Measurements from ENCODE around the gene BHLHE23.

BHLHE23 gene

DNA sequence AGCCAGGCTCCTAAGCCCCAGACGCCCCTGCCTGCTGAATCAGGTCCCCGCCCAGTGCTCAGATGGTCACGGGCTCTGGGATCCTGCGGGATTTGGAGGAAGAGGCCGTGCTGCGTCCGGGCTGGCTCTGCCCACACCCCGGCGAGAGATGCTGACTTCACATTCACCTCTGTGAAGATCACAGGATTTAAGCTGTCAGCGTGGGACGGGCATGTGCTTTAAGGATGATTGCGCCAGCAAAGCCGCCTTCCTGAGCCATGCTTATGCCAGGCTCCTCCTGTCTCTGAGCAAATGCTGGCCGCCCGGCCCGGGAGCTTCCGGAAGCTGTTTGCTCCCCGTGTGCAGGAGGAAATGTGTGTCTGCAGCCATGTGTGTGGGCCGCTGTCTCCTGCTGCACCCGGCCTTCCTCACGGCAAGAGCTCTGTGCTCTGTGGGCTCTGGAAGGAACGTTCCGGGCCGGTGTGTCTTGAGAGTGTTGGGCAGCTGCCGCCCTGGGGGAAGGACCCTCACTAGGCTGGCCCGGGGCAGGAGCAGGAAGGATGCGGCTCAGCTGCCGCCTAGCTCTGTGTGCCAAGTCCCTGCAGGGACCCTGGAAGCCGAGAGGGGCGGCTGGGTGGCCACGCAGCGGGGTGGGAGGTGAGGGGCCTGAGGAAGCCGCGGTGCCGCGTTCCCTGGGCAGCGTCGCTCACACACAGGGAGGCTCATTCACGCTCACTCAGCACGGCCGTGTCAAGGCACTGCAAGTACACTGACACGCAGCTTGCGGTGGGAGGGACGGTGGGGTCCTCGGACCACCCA lies 19.0 kb upstream of the BHLHE23 start:
- DNase-seq (peak; percentile 15), ATAC-seq (peak; percentile 23)

DNA sequence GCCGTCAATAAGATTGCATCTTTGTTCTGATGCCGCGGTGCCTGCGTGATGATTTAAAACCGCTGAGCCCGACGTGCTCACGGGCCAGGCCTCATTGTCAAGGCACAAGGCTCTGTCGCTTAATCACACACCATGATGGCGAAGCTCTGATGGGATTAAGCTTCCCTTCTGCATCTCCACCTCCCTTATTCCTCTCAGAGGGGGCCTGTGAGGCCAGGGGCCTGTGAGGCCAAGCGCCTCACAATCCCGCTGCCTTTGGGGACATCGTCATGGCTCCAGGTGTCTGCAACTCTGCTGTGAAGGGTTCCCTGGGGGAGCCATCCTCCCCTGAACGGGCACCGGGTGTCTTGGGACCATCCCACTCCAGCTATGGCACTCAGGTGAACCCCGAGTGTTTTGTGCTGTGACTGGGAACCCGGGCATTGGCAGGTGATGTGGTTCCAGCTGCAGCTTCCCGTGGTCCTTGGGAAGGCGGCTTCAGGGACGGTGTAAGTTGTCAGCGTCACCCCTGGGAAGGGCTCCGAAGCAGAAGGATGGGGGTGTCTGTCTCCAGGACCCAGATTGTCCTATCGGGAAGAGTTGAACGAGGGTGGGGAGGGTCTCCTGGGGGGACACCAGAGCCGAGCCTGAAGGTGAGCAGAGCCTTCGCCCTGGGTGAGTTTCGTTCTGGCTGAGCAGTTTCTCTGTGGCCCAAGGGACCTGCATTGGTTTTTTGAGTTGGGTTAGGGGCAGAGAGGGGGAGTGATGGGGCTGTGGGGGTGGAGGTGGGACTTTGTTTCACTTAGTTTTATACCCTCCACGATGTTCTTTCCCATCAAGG lies 18.0 kb upstream of the BHLHE23 start:
- DNase-seq (no peak), ATAC-seq (no peak)

DNA sequence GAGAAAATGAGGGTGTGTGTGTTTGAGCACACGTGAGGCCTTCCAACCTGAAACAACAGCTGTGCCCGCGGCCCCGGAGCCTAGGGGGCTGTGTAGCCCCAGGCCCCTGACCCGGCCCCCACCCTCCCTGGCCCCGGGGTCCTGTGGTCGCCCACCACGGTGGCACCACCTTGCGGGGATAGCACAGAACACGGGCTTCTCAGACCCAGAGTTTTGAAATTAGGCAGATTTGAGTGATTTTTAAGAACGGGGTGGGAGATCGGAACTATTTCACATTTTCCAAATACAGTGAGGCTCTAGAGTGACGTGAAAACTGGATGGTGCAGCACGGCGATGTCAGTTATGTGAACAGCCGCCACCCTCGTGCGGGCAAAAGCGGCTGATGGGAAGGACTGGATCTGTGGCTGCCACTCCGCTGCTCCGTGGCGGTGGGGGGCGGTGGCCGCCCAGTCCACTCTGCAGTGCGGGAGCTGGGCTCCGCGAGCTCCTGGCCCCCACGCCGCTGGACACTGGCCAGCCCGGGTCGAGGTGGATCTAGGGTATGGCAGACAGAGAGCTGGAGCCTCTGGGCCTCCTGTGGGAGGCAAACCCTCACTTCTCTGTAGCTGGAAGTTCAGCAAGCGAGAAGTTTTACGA lies 17.3 kb upstream of the BHLHE23 start:
- DNase-seq (no peak), ATAC-seq (no peak)

DNA sequence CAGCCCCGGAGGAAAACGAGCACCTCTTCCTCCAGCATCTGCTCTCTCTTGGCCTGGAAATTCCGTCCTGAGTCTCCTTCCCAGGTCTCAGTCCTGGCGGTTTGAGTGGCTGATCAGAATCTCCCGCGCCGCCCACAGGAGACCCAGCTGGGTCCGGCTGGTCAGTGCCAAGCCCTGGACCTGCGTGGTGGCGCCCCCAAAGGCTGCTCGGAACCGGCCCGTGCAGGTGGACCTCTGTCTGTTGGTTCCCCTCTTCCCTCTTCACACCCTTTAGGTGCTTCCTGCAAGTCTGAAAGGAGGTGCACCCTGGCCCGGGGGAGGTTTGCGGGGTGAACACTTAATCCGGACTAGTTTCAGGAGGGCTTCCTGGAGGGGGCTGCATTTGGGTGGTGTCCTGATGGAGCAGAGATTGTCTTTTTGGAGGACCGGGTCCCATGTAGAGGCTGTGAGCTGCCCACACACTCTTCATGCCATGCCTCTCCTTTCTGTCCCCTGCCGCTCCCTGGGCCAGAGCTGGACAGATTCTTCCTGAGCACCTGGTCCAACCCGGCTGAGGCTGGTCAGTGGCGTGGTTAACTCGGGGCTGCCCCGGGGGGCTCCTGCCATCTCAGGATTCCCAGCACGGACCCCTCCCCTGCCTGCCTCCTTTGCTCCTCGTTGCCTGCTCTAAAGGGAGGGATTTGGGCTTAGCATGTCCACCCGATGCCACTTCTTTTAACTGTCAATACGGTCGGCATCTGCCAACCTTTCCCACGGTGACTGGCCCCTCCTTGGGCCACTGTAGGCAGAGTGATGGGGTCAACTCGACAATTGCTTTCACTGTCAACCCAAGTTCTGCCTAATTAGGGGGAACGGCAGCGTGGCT lies 16.5 kb upstream of the BHLHE23 start:
- DNase-seq (no peak), ATAC-seq (no peak)

DNA sequence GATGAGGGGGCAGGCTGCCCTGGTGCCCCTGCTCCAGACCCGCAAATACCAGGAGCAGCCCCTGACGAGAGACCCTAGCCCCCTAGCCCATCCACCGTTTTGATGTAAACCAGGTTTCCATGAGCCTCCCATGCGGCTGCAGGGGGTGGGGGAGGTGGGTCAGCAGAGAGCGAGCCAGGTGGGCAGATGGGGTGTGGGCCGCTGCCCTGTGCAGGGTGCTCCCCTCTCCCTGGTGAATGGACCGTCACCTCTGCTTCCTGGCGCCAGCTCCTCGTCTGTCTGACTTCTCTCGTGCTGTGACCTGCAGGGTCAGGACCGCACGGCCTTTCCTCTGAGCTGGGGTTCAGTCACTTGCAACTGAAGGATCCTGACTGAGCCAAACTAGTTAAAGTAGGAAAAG lies 15.7 kb upstream of the BHLHE23 start:
- DNase-seq: no peak
- ATAC-seq: no peak

DNA sequence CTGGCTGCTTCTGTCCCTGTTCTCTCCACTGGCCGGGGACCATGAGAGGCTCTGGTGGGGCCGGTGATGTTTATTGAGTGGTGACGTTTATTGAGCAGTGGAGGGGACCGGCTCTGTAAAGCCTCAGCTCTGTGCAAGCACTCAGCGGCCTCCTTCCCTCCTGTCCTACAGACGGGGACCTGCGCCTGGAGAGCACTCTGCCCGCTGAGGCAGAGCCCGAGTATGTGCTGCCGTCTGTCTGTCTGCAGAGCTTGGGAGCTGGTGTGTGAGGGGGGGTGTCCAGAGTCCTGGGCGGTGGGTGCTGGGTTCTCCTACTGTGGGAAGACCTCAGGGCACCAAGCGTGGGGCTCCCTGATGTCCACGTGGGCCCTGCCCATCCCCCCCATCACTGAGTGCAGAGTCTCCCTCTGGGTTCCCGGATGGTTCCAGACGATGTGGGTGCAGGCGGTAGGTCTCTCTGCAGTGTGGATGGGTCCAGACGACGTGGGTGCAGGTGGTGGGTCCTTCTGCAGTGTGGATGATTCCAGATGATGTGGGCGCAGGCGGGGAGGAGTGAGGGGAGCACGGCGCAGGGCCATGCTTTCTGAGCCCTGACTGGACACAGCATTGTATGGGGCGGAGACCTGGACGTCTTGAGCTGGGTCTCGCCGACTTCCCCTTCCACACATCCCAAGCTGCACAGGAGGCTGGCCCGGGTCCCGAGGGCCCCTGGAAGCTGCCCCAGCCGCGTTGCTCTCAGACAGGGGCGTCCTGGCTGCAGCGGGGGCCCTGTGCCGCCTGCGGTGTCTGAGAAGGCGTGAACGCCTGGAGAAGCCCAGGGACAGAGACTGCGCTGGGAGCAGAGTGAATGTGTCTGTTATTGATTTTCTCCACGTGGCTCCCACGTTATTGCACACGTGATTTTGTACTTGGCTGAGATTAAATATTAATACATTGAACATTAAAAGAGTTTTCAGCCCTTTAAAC lies 14.9 kb upstream of the BHLHE23 start:
- DNase-seq (no peak), ATAC-seq (no peak)

DNA sequence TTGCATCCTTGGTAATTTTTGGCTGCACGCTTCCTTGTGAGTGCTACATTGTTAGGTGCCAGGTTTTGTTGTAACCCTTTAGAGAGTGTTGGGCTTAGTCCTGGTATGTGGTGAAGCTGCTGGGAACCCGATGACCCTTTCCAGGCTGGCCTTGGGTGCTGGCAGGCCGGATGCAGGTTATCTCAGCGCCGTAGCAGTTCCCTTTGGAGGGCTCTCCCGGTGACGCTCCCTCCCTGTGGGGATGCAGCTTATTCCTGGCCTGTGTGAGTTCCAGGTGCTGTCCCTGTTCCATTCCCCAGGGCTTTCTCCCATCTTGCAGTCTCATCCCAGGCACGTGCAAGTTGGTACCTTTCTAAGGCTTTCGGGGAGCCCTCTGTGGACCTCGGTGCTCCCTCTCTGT lies 13.9 kb upstream of the BHLHE23 start:
- no peak for DNase-seq
- no peak for ATAC-seq

DNA sequence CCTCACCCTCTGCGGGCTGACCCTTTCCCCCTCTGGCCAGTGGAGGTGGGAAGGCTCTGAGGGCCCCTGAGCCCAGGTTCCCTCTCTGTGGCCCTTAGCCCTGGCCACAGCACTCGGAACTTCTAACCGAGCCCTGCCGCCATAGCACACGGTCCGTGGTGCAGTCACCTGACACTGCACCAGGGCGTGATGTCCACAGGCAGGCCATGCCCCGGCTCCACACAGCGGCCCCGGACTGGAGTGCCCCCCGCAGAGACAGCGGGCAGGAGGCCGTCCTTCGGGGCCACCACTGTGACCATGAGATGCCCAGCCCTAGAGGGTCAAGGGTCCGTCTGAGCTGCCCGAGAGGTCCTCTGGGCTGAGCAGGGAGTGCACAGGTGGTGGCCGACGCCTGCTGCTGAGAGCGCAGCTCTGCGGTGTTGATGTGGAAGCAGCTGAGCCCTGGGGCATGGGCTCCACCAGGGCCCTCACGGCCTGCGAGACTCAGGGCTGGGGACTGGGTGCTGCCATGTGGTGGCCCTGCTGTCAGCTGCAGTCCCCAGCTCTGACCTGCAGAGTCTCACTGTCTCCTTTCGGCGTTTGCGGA lies 11.2 kb upstream of the BHLHE23 start:
- no peak for ATAC-seq
- DNase-seq: no peak

DNA sequence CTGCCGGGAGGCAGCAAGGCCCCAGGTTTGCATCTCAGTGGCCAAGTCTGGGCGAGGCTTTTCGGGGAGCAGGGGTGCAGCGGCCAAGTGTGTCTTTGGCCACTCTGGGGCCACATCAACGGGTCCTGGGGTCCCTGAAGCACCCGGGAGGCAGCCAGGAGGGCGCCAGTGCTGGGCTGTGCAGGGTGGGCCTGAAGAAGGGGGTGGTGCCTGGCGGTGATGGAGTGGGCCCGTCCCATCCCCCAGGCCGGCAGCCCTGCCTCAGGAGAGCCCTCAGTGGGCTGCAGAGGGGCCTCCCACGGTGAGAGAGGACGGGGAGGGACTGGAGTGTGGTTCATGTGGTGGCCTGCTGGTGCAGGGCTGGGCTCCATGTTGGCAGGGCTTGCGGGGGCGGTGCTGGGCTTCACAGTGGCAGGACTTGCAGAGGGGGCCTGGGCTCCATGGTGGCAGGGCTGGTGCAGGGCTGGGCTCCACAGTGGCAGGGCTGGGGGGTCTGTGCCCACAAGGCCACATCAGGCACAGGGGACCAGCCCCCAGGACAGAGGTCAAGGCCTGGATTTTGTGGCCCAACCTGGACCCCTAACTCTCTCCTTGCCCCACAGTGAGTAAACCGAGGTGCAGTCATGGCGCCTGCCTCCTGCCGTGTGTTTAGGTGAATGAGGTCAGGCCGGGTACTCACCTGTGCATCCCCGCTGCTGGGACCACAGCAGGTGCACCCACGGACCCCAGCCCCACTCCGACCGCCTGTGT lies 10.5 kb upstream of the BHLHE23 start:
- no peak for DNase-seq
- ATAC-seq: no peak

DNA sequence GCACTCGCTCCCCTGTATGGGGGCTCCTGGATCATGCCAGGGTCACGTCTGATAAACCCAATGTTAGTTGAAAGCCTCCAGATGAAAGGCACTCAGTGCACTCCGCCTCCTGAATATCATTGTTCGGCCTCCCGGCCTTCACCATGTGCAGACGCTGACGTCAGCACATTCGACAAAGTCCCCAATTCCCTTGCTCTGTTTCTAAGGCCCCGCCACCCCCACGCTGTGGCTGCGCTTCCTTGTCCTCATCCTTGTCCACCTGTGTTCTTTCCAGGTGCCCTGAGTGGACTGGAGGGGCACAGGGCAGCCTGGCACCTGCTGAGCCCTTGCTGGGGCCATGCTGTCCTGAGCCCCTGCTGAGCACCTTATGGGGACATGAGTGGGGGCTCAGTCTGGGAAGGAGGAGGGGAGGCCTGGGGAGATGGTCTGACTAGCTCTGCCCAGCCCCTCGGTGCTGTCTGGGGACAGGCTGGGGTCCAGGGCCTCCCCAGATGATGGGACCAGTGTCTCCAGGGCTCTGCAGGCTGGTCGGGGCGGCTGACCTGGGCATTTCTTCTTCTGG lies 9.8 kb upstream of the BHLHE23 start:
- ATAC-seq: no peak
- no peak for DNase-seq

DNA sequence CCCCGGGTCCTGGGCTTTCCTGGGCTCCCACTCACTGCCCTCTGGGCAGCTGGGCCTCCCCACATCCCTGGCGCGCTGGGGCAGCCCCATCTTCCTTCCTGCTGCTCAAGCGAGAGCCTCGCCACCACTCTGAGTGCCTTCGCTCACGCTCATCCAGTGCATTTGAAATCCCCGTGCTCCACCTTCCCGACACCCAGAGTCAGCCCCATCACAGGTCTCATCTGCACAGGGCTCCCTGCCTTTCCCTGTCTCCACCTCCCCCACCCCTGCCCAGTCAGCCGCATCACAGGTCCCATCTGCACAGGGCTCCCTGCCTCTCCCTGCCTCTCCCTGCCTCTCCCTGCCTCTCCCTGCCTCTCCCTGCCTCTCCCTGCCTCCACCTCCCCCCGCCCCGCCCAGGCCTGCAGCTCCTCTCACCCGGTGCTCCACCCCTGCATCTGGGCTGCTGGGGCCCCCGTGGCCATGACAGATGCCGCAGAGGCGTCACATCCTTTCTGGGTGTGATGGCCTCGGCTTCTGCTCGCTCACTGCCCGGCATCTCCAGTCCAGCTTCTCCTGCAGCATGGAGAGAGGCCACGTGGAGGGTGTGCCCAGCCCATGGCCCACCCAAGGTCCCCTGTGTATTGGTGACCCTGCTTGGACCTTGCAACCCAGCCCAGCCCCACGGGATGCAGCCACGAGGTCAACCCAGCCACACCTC lies 9.0 kb upstream of the BHLHE23 start:
- no peak for DNase-seq
- no peak for ATAC-seq

DNA sequence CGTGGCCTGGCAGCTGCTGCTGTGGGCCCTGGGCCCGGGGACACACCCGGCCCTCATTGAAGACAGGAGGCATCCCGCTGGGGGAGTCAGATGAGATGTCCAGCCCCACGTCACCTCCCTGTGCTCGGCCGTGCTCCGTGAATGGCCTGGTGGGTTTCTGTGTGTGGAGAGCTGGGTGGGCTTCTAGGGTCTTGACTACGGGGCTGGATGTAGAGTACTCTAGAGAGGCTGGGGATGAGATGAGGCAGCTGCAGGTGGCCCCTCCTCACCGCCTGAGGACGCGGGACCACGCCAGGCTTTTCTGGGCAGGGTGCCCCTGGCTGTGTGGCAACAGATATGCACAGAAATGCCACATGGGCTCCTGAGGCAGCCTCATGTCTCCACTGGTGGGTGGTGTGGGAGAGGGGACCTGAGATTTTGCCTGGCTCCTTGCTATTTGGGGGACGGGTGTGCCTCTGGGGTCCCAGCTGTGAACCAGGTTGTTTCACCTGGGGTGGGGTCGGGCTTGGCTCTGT lies 8.4 kb upstream of the BHLHE23 start:
- DNase-seq (no peak), ATAC-seq (no peak)

DNA sequence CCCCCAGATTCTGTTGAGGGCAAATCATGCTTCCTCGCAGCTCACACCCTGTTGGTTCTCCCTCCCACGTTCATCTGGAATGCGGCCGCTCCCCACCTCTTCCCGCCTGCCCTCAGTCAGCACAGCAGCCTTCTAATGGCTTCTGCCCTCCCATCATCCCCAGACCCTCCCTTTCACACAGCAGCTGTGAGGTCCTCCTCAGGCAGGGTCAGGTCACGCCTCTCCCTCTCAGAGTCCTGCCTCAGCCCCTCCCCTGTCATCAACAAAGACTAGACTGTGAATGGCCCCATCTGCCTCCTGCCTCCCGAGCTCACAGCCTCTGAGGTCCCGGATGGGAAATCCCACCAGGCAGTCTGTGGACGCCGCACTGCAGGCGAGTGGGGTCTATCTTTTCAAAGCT lies 7.9 kb upstream of the BHLHE23 start:
- DNase-seq (no peak), ATAC-seq (no peak)

DNA sequence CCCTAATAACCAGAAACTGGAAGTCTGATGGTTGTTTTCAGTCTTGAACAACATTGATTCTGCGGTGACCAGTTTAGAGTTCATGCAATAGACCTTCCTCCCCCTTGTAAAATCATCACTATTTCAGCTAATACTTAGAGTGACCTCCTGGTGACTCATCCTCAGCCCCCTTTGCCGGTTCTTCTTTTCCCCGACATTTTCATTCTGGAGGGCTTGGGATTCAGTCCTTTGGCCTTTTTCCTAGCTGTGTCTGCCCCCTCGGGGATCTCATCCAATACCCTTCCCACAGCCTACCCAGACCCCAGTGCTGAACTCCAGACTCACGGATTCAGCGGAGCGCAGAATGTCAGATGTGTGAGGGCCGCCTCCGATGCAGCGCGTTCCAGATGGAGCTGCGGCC lies 7.5 kb upstream of the BHLHE23 start:
- DNase-seq (no peak), ATAC-seq (no peak)

DNA sequence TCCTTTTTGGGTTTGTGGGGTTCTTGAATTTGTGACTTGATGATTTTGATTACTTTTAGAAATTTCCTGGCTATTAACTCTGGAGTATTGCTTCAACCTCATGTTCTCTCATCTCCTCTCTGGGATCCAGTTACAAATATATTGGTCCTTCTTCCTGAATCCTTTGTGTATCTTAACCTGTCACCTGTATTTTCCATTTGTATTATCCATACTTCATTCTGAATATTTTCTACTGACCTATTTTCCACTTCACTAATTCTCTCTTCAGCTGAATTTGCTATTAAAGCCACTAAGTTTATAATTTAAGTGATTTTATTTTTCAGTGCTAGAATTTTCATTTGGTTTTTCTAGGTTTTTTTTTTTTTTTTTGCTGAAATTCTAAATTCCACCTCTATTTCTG lies 6.4 kb upstream of the BHLHE23 start:
- DNase-seq: no peak
- no peak for ATAC-seq

DNA sequence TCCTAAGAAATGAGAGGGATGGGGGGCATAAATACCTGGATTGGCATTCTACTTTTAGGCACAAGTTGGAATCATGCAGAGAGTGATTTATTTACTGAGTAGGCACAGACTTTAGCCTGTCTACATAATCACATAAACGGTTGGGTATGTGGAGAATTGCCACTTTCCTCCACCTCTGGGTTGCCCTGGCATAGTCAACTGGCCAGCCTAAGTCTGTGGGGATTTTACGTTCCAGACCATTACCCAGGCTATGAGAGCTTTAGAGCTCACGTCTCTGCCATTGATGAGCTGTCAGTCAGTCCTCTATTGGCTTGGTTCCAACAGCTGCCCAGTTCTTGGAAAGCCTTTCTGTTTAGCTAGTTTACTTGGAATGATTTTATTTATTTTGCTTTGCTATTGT lies 5.0 kb upstream of the BHLHE23 start:
- no peak for DNase-seq
- no peak for ATAC-seq

DNA sequence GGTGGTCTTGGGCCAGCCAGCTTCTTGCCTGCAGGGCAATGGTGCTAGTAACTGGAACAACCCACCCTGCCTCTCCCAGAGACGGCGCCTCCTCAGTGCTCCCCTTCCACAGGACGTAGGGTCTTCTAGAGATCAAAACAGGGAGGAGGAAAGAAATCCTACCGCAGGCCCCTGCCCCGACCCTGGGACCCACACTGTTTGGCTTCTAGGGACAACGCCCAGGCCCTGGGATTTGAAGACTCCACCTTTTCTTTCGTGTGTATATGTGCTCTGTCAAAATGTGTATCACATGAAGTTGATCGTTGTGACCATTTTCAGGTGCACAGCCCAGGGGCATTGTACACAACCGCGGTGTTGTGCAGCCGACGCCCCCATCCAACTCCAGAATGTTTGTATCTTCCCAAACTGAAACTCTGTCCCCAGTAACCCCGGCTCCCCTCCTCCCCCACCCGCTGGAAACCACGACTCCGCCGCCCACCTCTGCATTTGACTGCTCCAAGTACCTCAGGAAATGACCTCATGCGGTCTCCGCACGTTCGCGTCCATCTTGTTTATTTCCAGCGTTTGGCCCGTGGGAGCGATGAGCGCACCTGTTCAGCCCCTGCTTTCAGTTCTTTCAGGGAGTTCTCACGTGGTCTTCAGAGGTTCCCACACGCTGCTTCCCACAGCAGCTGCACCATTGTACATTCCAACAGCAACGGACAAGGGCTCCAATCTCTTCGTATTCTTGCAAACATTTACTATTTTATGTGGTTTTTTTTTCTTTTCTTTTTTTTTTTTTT lies 3.4 kb upstream of the BHLHE23 start:
- ATAC-seq: peak; percentile 47
- peak; percentile 77 for DNase-seq
